DND-41 (cell line): ENCODE results near the gene IFNL3.

Experiments used
- CTCF ChIP-seq: IDR thresholded peaks from 2 replicates; pipeline ENCODE4 v1.5.1; 2012; ENCODE audit warnings: borderline replicate concordance, low read length, moderate library complexity, mild to moderate bottlenecking; ENCODE audit not compliant: poor library complexity, severe bottlenecking; ENCODE audit errors: extremely low read depth
- EZH2 ChIP-seq: IDR thresholded peaks from 3 replicates; pipeline ENCODE4 v1.6.1; 2012; ENCODE audit warnings: borderline replicate concordance, low read depth, mild to moderate bottlenecking, moderate library complexity, low read length, inconsistent platforms; ENCODE audit not compliant: severe bottlenecking

GRCh38 chr19:39193803-39194202 is 51.0 kb downstream of the IFNL3 start:
- TF ChIP-seq CTCF (no peak), EZH2 (no peak)
